ENCODE measurements around the gene MBNL2.

Gene MBNL2

DNA sequence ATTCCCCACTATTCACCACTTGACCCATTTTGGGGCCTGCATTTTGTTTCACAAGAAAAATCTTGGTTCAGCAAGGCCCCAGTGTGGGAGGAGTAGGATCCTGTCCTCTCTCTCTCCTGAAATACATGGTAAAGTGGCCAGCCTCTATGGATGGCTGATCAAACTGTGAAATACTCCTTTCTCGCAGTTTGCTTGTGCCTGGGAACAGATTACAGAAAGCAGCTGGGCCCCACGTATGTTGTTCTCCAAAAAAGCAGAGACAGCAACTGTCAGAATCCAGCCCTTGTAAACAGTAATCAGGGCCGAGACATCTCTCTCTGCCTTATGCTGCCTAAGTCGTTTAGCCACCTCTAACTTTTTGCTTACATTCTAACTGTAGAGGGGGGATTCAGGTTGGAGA is 150.8 kb downstream of the MBNL2 start:
- no peak for DNase-seq (ENCODE audit: low read depth)
- no peak overlapping the region for H3K4me3 ChIP-seq (ENCODE audit: control insufficient read depth, low read depth, low read length)
- no peak for TF ChIP-seq CTCF (conservative IDR thresholded peaks at IDR 0.05; ENCODE audit: control insufficient read depth, insufficient read depth, low read depth, low read length)

DNA sequence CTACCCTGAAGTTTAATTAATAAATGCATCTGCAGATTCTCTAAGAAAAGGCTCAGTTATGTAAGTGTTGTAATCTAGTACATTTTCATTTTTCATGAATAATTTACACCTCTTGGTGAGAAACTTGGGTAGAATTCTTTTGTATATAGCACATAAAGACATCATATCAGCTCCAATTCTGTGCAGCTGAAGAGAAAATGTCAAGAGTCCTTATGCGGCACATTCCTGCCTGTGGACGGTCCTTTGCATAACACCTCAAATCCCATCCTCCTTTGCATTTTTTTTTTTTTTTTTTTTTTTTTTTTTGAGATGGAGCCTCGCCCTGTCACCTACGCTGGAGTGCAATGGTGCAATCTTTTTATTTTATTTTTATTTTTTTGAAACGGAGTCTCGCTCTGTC is 151.7 kb downstream of the MBNL2 start:
- no peak for TF ChIP-seq CTCF (conservative IDR thresholded peaks at IDR 0.05; ENCODE audit: control insufficient read depth, insufficient read depth, low read depth, low read length)
- H3K4me3 ChIP-seq (ENCODE audit: control insufficient read depth, low read depth, low read length) = no peak overlapping the region
- no peak for DNase-seq (ENCODE audit: low read depth)

DNA sequence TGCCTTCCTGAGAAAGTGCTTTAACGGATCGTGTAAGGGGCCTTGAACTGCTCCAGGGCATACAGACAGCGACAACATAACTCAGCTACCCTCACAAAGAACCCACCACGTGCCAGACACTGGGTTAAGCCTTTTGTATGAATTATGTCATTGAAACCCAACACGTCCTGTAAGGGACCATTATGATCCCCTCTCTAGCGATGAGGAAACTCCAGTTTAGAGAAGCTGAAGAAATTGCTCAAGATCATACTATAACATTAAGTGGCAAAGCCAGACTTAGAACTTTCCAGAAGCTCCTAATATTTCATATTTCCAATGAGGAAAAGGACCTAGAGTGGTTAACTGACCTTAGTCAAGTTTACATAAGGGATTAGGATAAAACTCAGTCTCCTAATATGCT is 154.8 kb downstream of the MBNL2 start:
- no peak for DNase-seq (ENCODE audit: low read depth)
- no peak overlapping the region for H3K4me3 ChIP-seq (ENCODE audit: control insufficient read depth, low read depth, low read length)
- no peak for TF ChIP-seq CTCF (conservative IDR thresholded peaks at IDR 0.05; ENCODE audit: control insufficient read depth, insufficient read depth, low read depth, low read length)

GRCh38 chr13:97379386-97379785 is 157.3 kb downstream of the MBNL2 start:
- no peak for TF ChIP-seq CTCF (conservative IDR thresholded peaks at IDR 0.05; ENCODE audit: control insufficient read depth, insufficient read depth, low read depth, low read length)
- DNase-seq (ENCODE audit: low read depth) = no peak
- H3K4me3 ChIP-seq (ENCODE audit: control insufficient read depth, low read depth, low read length) = no peak overlapping the region

- TF ChIP-seq CTCF (conservative IDR thresholded peaks at IDR 0.05; ENCODE audit: control insufficient read depth, insufficient read depth, low read depth, low read length) = no peak
- H3K4me3 ChIP-seq (ENCODE audit: control insufficient read depth, low read depth, low read length) = no peak overlapping the region
- no peak for DNase-seq (ENCODE audit: low read depth)
Observed at GRCh38 chr13:97380696-97381095, 158.6 kb downstream of the MBNL2 start.

DNA sequence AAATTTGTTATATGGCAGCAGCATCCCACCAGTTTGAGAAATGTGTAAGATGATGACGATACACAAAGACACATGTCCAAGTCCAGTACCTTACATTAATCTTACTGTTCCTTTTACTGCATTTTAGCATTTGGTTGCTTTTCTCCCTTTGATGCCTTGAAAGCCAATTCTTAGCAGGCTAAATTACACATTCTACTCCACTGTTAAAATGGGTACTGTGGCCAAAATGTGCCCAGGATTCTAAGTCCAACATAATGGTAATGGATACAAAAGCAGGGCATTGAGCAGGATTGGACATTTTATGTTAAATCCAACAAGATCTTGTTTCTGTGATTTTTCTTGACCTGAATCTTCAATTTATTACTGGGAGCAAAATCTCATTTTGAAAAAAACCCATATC is 159.1 kb downstream of the MBNL2 start:
- DNase-seq (ENCODE audit: low read depth) = no peak
- no peak for TF ChIP-seq CTCF (conservative IDR thresholded peaks at IDR 0.05; ENCODE audit: control insufficient read depth, insufficient read depth, low read depth, low read length)

GRCh38 chr13:97382276-97382675 is 160.1 kb downstream of the MBNL2 start:
- no peak for DNase-seq (ENCODE audit: low read depth)
- no peak for TF ChIP-seq CTCF (conservative IDR thresholded peaks at IDR 0.05; ENCODE audit: control insufficient read depth, insufficient read depth, low read depth, low read length)
- no peak overlapping the region for H3K4me3 ChIP-seq (ENCODE audit: control insufficient read depth, low read depth, low read length)

More for the DNA sequence above, 159.1 kb downstream of the MBNL2 start:
- H3K4me3 ChIP-seq (ENCODE audit: control insufficient read depth, low read depth, low read length) = no peak overlapping the region
